Measurements from ENCODE around the gene PASK.

PASK gene

GRCh38 chr2:241146286-241146685 lies 3.0 kb downstream of the PASK start:
- no peak for DNase-seq

DNA sequence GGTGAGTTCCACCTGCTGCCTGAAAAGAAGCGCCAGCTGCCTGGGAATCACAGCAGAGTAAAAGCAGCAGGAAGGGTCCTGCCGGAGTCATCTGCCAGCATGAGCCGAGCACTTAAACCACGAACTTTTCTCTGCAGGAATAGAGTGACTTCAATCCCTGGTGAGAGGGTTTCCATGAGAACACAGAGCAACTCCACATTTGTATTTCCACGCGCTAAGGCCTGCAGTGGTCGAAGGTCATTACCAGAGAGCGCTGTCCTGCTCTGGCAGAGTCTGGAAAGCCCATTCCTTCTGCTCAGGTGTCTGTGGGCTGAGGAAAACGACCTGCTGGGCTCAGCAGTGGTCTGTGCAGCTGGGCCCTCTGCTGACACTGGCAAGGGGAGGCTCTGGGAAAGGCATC lies 6.7 kb downstream of the PASK start:
- DNase-seq = no peak

- DNase-seq = no peak
These were observed 7.2 kb downstream of the PASK start for GRCh38 chr2:241142063-241142462.

DNA sequence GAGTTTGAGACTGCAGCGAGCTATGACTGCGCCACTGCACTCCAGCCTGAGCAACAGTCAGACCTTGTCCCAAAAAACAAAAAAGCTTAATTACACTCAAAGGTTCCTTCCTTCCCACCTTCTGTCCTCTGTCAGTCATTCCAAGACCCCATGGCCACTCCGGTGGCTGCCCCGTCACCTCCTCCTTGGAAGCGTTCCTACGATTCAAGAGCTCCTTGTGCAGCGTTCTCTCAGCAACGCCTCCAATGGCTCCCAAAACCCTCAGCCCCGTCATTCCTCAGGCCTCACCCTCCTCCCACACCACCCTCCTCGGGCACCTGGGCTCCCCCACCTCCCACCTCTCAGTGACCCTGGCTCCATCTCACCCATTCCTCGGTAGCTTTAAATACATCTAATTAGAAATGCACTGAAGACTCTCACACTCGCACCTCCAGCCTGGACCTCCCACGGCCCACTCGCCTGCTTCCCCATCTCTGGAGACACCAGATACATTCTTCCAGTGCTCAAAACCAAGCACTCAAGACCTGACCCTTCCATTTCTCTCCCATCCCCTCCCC lies 8.0 kb downstream of the PASK start:
- DNase-seq = no peak

- no peak for DNase-seq
These were observed 8.8 kb downstream of the PASK start for GRCh38 chr2:241140445-241140840.

- no peak for DNase-seq
These were observed 9.5 kb downstream of the PASK start for GRCh38 chr2:241139531-241140444.

DNA sequence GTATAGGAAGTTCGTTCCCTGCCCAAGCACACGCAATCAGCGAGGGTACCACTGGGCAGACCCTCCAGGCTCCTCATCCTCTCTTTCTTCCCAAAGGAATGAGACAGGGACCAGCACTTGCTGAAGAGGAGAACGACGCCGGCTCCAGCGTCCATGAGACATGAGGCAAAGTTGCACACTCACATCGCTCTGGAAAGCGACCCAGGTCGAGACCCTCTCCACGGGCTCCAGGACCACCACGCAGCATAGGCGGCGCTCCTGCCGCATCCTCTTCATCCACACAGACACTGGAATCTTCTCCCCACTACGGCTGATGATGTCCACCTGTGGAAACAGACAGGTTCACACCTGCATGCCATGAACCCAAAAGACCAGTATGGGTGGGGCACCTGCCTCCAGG lies 10.8 kb downstream of the PASK start:
- DNase-seq = no peak

GRCh38 chr2:241137276-241138190 lies 11.7 kb downstream of the PASK start:
- no peak for DNase-seq

DNA sequence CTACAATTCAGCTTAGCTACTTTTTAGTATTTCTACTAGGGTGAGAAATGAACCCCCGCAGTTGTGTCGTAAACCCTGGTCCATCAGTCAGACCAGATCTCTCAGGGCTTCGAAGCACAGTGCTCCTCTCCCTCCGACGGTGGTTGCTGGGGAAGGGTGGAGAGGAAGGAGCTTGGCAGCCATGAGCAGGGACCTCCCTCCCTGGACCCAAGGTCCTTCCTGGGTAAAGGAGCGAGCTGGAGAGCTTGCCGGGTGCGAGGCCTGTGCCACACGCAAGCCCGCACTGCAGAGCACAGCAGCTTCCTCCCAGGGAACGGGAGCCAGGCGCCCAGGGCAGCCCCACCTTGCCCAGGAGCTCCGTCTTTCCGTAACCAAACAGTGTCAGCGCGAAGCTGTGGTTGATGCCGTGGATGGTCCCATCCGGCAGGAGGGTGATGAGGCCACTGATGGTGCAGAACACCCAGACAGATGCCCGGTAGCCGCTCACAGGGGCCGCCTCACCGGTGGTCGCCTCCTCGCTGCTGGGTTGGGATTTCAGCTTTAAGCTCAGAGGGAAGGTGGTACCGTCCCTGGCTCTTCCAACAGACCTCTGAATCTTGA lies 12.5 kb downstream of the PASK start:
- no peak for DNase-seq

GRCh38 chr2:241136191-241136590 lies 13.1 kb downstream of the PASK start:
- no peak for DNase-seq

DNA sequence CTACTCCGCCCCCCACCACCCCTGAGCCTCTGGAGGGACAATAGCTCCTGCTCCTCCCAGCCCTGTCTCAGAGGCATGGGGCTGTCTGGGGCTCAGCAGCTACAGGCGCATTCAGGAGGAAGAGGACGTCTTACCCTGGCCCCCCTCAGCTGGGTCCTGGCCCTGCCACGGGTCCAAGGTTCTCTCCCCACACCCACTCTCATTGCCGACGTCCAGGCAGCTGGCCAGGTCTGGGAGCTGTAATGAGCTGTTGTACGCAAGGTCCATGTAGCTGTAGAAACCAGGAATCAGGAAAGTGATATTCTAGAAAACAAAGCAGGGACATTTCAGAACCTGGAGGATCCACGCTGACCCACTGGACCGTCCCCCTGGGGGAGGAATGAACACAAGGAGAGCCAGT lies 13.5 kb downstream of the PASK start:
- DNase-seq = no peak

DNA sequence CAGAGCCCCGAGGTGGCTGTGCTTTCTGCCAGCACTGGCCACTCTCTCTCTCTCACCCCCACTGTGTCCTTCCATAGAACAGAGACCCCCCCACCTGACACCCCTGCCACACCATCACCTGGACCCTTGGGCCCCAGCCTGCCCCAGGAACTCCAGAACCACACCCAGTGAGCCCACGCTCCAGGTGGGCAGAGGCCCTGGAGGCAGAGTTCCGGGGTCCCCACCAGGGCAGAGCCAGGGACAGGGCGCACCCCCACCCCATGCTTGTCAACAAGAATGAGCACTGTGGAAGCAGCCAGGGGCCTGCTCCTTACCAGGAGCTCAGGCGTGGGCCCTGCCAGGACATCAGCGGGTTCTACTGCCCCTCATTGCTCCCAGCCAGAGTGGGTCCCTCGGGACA lies 14.6 kb downstream of the PASK start:
- no peak for DNase-seq

DNA sequence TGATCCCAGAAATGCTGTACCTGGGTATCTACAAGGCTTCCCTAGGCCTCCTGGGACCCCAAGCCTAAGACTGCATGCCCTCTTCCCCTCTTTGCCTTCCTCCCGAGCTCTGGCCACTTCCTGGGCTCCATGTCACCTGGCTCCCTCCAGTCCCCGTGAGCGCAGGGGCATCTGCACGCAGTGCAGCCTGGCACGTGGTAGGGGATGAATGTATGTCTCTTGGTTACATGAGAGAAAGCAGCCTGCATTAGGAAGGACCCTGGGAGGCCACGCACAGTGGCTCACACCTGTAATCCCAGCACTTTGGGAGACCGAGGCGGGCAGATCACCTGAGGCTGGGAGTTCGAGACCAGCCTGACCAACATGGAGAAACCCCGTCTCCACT lies 15.8 kb downstream of the PASK start:
- no peak for DNase-seq

DNA sequence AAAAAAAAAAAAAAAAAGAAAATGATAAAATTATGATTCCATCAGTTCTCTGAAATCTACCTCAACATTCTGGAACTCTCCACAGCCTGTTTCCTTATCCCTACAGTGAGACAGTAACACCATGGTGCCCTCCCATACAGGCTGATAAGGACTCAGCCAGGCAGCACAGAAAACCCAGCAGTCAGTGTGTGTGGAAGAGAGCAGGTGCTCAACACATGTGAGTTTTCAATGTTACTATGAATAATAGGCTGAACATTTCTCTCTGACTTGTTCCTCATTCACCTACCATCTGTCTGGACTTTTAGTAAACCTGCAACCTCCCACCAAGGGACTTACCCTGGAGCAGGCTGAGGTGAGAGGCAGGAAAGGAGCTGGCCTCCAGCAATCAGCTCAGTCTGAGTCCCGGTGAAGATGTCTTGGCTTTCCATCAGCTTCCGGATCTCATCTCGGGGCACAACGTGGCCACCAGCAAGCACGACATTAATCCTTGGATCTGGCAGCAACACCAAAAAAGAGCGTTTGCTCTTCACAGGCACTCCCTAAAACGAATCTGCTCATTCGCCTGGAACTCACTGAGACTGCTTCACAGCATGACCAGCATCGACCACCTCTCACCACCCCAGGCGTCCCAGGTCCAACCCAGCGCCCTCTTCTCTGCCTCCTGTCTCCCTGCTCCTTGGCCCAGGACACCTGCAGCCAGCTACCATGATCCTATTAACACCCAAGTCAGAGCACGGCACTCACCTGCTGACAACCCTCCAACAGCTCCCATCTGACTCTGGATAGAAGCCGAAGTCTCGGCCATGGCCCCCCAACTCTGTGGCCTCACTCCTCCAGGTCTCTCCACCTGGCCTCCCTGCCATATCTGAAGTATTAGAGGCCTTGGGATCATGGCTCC lies 16.5 kb downstream of the PASK start:
- no peak for DNase-seq

- DNase-seq = no peak
These were observed 17.7 kb downstream of the PASK start for GRCh38 chr2:241131531-241131930.

- no peak for DNase-seq
These were observed 19.0 kb downstream of the PASK start for GRCh38 chr2:241130316-241130715.

DNA sequence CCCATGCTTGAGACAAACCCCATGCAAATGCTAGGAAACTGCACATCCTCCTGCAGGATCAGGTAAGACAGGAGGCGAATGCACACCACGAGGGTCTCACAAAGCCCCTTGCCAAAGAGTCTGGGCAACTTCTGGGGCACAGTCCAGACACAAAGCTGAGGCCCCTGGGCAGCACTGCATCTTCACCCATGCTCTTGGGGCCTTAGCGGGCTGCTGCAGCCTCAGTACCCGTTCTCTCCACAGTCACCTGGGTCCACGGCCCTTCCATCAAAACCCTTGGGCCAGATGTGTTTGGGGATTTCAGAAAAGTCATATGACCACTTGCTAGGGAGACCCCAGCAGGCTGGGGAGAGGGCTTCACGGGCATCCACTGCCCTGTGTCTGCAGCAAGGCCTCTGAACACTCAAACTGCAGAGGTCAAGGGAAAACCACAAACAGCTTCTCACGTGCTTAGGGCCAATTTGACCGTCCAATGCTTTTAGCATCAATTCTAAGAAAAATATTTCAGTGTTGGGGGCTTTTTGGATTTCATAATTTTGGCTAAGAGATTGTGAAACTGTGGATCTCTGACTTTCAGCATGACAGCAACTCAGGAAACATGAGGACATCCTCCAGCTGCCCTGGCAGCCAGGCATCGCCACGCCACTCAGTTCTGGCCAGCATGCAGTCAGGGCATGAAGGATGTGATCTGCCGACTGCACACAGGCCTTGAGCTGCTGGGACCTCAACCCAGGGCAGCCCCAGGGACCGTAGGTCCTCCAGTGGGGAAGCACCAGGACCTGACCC lies 20.0 kb downstream of the PASK start:
- DNase-seq = no peak

DNA sequence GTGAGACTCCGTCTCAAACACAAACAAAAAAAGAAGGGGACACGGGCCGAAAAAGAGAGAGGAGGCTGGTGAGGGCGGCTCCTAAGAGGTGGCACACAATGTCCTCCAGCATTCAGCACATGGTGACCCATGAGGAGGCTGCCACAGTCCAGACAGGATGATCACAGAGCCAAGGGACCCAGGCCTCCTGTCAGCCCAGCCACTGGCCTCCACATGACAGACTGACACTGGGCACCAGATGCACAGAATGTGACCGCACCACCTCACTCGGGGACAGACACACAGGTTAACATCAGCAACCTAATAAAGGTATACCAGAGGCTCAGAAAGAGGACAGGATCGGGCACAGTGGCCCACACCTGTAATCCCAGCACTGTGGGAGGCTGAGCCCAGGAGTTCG lies 21.0 kb downstream of the PASK start:
- DNase-seq = no peak

DNA sequence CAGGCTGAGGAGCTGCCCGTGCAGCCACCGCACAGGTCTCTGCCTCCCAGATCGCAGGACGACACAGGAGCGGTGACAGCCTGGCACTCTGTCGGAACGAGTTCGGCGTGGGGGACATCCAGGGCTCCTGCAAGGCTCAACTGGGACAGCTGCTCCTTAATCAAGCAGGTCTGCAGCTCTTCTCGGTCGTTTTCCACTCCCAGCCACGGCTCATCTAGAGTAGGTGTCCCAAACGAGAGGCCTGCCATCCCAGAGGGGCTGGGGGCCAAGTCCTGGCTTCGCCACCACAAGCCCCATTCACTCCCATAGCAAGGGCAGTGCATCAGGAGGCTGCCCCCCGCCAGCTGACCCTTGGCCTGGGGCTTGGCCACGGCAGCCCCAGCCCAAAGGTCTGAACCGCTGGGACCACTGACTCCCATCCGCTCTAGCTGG lies 22.5 kb downstream of the PASK start:
- no peak for DNase-seq

DNA sequence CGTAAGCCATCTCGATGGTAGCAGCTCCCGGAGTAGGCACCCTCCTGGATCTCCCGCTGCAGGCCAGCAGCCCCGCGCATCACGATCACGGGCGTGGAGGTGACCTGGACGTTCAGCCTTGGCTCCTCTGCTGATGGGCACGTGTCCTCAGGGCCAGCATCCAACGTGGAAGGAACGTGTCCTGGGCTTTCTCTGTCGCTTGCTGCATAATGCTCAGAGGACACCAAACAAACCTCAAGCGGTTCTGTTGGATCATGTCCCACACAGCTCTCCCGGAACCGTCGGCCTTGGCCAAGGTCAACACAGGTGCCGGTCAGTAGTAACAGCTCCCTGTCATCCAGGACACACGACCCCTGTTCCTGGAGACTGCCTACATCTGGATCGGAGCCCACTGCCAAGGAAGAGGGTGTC lies 23.1 kb downstream of the PASK start:
- no peak for DNase-seq

DNA sequence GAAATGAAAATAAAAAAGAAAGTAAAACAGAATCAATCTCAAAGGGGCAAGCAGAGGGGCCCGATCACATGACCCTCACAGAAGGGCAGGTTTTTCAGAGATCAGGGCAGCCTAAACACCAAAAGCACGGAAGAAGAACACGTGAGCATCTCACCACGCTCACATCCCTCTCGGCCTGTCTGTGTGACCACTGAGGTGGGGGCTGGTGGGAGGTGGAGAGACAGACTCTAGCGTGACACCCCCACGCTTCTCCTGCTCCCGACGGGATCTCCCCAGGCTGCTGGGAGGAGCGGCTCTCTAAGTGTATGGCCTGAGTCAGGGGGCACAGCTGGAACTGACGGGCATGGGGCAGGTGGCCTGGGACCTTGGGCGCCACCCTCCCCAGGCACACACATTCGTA lies 23.6 kb downstream of the PASK start:
- no peak for DNase-seq
